Activated CD8-positive, alpha-beta memory T cell treated with anti-CD3 and anti-CD28 coated beads, Interleukin-2, amount 50 U/mL, for 48 hours (primary cell): ENCODE results near the gene NLRP7.
"Not testable (repeated sequence)": the region's sequence is repeated elsewhere in the genome, so short reads cannot be mapped to it uniquely, and the experiment has no call there.

Experiments used
- DNase-seq: peaks from one replicate; pipeline ENCODE4 v3.0.0-alpha.2; 2020

Gene NLRP7

GRCh38 chr19:54918499-54918898, 28.8 kb downstream of the NLRP7 start:
- no peak for DNase-seq

- DNase-seq = no peak
Observed at GRCh38 chr19:54916822-54917221, 30.5 kb downstream of the NLRP7 start.

- DNase-seq = not testable (repeated sequence)
Observed at GRCh38 chr19:54907899-54908298, 39.4 kb downstream of the NLRP7 start.

- no peak for DNase-seq
Observed at GRCh38 chr19:54906819-54907218, 40.5 kb downstream of the NLRP7 start.

- DNase-seq = no peak
Observed at GRCh38 chr19:54905803-54906511, 41.4 kb downstream of the NLRP7 start, which contains the start of gene NCR1. NCR1 (plus strand) TSS chr19:54906148; CDS start chr19:54906188, 40 bp downstream.

GRCh38 chr19:54905421-54905802, 41.9 kb downstream of the NLRP7 start:
- DNase-seq = no peak

- DNase-seq = not testable (repeated sequence)
Observed at GRCh38 chr19:54904261-54904660, 43.1 kb downstream of the NLRP7 start.

GRCh38 chr19:54903303-54903702, 44.0 kb downstream of the NLRP7 start:
- no peak for DNase-seq

- no peak for DNase-seq
Observed at GRCh38 chr19:54902061-54902460, 45.3 kb downstream of the NLRP7 start.

- DNase-seq = not testable (repeated sequence)
Observed at GRCh38 chr19:54901153-54901552, 46.2 kb downstream of the NLRP7 start.

GRCh38 chr19:54899646-54900045, 47.7 kb downstream of the NLRP7 start:
- DNase-seq = not testable (repeated sequence)

GRCh38 chr19:54898685-54899084, 48.6 kb downstream of the NLRP7 start:
- DNase-seq = not testable (repeated sequence)

- no peak for DNase-seq
Observed at GRCh38 chr19:54896036-54896435, 51.3 kb downstream of the NLRP7 start.

- not testable (repeated sequence) for DNase-seq
Observed at GRCh38 chr19:54894106-54894505, 53.2 kb downstream of the NLRP7 start.

GRCh38 chr19:54893406-54893805, 53.9 kb downstream of the NLRP7 start:
- DNase-seq = no peak

- DNase-seq = no peak
Observed at GRCh38 chr19:54889566-54889965, 57.8 kb downstream of the NLRP7 start.

GRCh38 chr19:54888239-54888638, 59.1 kb downstream of the NLRP7 start:
- DNase-seq = no peak

GRCh38 chr19:54883228-54883627, 64.1 kb downstream of the NLRP7 start:
- DNase-seq = no peak

- DNase-seq = no peak
Observed at GRCh38 chr19:54882758-54883157, 64.6 kb downstream of the NLRP7 start.

- DNase-seq = no peak
Observed at GRCh38 chr19:54881884-54882283, 65.4 kb downstream of the NLRP7 start.

GRCh38 chr19:54877471-54877870, 69.9 kb downstream of the NLRP7 start:
- DNase-seq = no peak

GRCh38 chr19:54875506-54875905, 71.8 kb downstream of the NLRP7 start:
- DNase-seq = no peak

GRCh38 chr19:54873990-54874389, 73.3 kb downstream of the NLRP7 start, which contains the start of gene FCAR:
FCAR (plus strand) TSS chr19:54874235; CDS start chr19:54874290, 55 bp downstream.
- no peak for DNase-seq
